ENCODE data around the gene CD82.
"Not testable (repeated sequence)": the region's sequence is repeated elsewhere in the genome, so short reads cannot be mapped to it uniquely, and the experiment has no call there.

DNA sequence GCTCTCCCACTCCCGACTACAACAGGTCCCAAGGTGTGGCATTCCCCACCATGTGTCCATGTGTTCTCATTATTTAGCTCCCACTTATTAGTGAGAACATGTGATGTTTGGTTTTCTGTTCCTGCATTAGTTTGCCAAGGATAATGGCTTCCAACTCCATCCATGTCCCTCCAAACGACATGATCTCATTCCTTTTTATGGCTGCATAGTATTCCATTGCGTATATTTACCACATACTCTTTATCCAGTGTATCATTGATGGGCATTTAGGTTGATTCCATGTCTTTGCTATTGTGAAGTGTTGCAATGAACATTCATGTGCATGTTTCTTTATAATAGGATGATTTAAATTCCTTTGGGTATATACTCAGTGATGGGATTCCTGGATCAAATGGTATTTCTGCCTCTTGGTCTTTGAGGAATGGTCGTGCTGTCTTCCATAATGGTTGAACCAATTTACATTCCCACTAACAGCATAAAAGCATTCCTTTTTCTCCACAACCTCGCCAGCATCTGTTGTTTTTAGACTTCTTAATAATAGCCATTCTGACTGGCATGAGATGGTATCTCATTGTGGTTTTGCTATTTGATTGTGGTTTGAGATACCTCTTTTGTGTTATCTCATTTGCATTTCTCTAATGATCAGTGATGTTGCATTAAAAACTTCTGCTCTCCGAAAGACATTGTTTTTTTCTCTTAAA, 81.9 kb downstream of the CD82 start:
- TF ChIP-seq, protein P1, sequence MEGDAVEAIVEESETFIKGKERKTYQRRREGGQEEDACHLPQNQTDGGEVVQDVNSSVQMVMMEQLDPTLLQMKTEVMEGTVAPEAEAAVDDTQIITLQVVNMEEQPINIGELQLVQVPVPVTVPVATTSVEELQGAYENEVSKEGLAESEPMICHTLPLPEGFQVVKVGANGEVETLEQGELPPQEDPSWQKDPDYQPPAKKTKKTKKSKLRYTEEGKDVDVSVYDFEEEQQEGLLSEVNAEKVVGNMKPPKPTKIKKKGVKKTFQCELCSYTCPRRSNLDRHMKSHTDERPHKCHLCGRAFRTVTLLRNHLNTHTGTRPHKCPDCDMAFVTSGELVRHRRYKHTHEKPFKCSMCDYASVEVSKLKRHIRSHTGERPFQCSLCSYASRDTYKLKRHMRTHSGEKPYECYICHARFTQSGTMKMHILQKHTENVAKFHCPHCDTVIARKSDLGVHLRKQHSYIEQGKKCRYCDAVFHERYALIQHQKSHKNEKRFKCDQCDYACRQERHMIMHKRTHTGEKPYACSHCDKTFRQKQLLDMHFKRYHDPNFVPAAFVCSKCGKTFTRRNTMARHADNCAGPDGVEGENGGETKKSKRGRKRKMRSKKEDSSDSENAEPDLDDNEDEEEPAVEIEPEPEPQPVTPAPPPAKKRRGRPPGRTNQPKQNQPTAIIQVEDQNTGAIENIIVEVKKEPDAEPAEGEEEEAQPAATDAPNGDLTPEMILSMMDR (IDR thresholded peaks at IDR 0.05), result not testable (repeated sequence)
- TF ChIP-seq POLR2A (IDR thresholded peaks at IDR 0.05), result not testable (repeated sequence)
